Karpas-422 (cell line): ENCODE results near the gene CNTN1. TPM values are rescaled to one million over a fixed set of nuclear protein-coding genes. Genes with fewer than 3 reads are reported as not detected.
A peak's percentile ranks its signal among the peaks of the same experiment; 100 is the strongest.

Source experiments
- DNase-seq: peaks from one replicate; pipeline ENCODE4 v3.0.0-alpha.2; 2015
- H2AFZ ChIP-seq: fragments of 200-600 bp; sonication (generic); 2 replicates; pipeline ENCODE4 v1.6.1; 2014; ENCODE audit warnings: antibody characterized with exemption, low read length, mixed read lengths
- H3K27ac ChIP-seq: fragments of 200-600 bp; sonication (generic); 2 replicates; pipeline ENCODE4 v1.5.1; 2014; ENCODE audit warnings: mild to moderate bottlenecking, low read length, moderate library complexity
- H3K27me3 ChIP-seq: fragments of 200-600 bp; sonication (generic); 2 replicates; pipeline ENCODE4 v1.6.1; 2014; ENCODE audit warnings: low read length, mixed read lengths
- H3K36me3 ChIP-seq: fragments of 200-600 bp; sonication (generic); 2 replicates; pipeline ENCODE4 v1.6.1; 2014; ENCODE audit warnings: low read length, mixed read lengths; ENCODE audit not compliant: insufficient read depth
- H3K4me1 ChIP-seq: fragments of 200-600 bp; sonication (generic); 2 replicates; pipeline ENCODE4 v1.6.1; 2014; ENCODE audit warnings: mild to moderate bottlenecking, low read length, mixed read lengths
- H3K4me2 ChIP-seq: fragments of 200-600 bp; sonication (generic); 2 replicates; pipeline ENCODE4 v1.6.1; 2014; ENCODE audit warnings: low read length, low read depth, mild to moderate bottlenecking; ENCODE audit not compliant: poor library complexity, severe bottlenecking
- H3K4me3 ChIP-seq: fragments of 200-600 bp; sonication (generic); 2 replicates; pipeline ENCODE4 v1.5.1; 2014; ENCODE audit warnings: mild to moderate bottlenecking, antibody characterized with exemption, low read length, mixed read lengths
- H3K79me2 ChIP-seq: fragments of 200-600 bp; sonication (generic); 2 replicates; pipeline ENCODE4 v1.6.1; 2014; ENCODE audit warnings: mild to moderate bottlenecking, low read length, mixed read lengths
- H3K9ac ChIP-seq: fragments of 200-600 bp; sonication (generic); 2 replicates; pipeline ENCODE4 v1.6.0; 2014; ENCODE audit warnings: low read length
- H3K9me2 ChIP-seq: fragments of 200-600 bp; sonication (generic), shearing (Covaris generic); replicated peaks from 2 replicates; pipeline ENCODE4 v1.6.0; 2014; ENCODE audit warnings: mild to moderate bottlenecking, low read length, moderate library complexity; ENCODE audit not compliant: insufficient read depth
- H3K9me3 ChIP-seq: fragments of 300-700, 200-600 bp; sonication (generic); 2 replicates; pipeline ENCODE4 v1.6.1; 2014; ENCODE audit warnings: low read length, mixed read lengths
- H4K20me1 ChIP-seq: fragments of 200-600 bp; sonication (generic); 2 replicates; pipeline ENCODE4 v1.6.1; 2014; ENCODE audit warnings: mild to moderate bottlenecking, antibody characterized with exemption, low read length, low read depth; ENCODE audit not compliant: insufficient read depth
- total RNA-seq: library from RNA; depleted of rRNA; stranded (reverse); fragments of >200 nt; shearing (Covaris generic); gene quantifications from 2 replicates; pipeline ENCODE4 v1.2.3, GENCODE V29; 2014; ENCODE audit warnings: low replicate concordance

CNTN1 gene
- total RNA-seq, 1 experiment from 2014 or later, result not detected

- Histone ChIP-seq H4K20me1 (no peaks in the 10 kb centered on the region), H3K4me1 (peaks cover 2% of the 10 kb centered on the region; the same call in 1 of the 2 replicates), H3K27ac (no peak overlapping the region), H3K9me2 (no peaks in the 10 kb centered on the region; the same call in 1 of the 2 replicates), H3K79me2 (no peaks in the 10 kb centered on the region), H3K9me3 (no peaks in the 10 kb centered on the region), H3K9ac (no peak overlapping the region), H2AFZ (0 out of 2 replicates have a peak overlapping the region, but pooled peaks have one; percentile 52), H3K36me3 (no peaks in the 10 kb centered on the region), H3K4me2 (no peak overlapping the region), H3K4me3 (no peak overlapping the region), H3K27me3 (no peaks in the 10 kb centered on the region)
- no peak for DNase-seq
Measured at GRCh38 chr12:41112903-41113302, 420.7 kb downstream of the CNTN1 start.

DNA sequence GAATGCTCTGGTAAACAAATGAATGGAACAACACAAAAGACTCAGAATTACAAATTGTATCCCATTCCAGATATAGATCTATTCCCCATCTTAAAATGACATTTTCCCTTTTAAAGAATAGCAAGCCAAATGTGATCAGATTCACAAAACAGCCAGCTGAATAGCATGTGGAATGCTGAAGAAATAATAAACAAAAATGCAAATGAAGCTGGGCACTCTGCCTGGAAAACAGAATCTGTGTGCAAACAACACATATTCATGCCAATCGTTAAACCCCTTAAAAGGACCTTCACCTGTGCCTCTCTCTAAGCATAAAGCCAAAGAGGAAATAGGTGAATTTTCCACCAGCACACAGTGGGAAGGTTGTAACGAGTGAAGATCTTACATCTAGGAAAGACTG lies 428.0 kb downstream of the CNTN1 start:
- no peak for DNase-seq
- H3K4me1 ChIP-seq, result no peaks in the 10 kb centered on the region

GRCh38 chr12:41121374-41121773 lies 429.1 kb downstream of the CNTN1 start:
- Histone ChIP-seq H4K20me1 (no peaks in the 10 kb centered on the region), H3K4me2 (no peak overlapping the region), H3K9me3 (no peaks in the 10 kb centered on the region), H3K27me3 (no peaks in the 10 kb centered on the region), H3K27ac (no peak overlapping the region), H3K9me2 (no peaks in the 10 kb centered on the region), H3K36me3 (no peaks in the 10 kb centered on the region; the same call in 1 of the 2 replicates), H2AFZ (no peak overlapping the region), H3K4me1 (no peaks in the 10 kb centered on the region), H3K9ac (no peak overlapping the region), H3K79me2 (no peaks in the 10 kb centered on the region), H3K4me3 (no peak overlapping the region)
- no peak for DNase-seq

More for the DNA sequence above, 428.0 kb downstream of the CNTN1 start:
- Histone ChIP-seq H3K36me3 (no peaks in the 10 kb centered on the region; the same call in 1 of the 2 replicates), H3K27me3 (no peaks in the 10 kb centered on the region), H3K79me2 (no peaks in the 10 kb centered on the region), H3K9me3 (no peaks in the 10 kb centered on the region), H3K4me3 (no peak overlapping the region), H2AFZ (no peak overlapping the region), H3K27ac (no peak overlapping the region), H3K9ac (no peak overlapping the region), H3K4me2 (no peak overlapping the region), H3K9me2 (no peaks in the 10 kb centered on the region), H4K20me1 (no peaks in the 10 kb centered on the region)
